ELF-1 (cell line): ENCODE measurements around the gene VAMP7.
"Not testable (repeated sequence)": the region's sequence is repeated elsewhere in the genome, so short reads cannot be mapped to it uniquely, and the experiment has no call there.

Experiments
- DNase-seq: peaks from one replicate; pipeline ENCODE4 v3.0.0-alpha.2; 2016; ENCODE audit warnings: low read depth, low spot score

VAMP7 gene, protein sequence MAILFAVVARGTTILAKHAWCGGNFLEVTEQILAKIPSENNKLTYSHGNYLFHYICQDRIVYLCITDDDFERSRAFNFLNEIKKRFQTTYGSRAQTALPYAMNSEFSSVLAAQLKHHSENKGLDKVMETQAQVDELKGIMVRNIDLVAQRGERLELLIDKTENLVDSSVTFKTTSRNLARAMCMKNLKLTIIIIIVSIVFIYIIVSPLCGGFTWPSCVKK

DNA sequence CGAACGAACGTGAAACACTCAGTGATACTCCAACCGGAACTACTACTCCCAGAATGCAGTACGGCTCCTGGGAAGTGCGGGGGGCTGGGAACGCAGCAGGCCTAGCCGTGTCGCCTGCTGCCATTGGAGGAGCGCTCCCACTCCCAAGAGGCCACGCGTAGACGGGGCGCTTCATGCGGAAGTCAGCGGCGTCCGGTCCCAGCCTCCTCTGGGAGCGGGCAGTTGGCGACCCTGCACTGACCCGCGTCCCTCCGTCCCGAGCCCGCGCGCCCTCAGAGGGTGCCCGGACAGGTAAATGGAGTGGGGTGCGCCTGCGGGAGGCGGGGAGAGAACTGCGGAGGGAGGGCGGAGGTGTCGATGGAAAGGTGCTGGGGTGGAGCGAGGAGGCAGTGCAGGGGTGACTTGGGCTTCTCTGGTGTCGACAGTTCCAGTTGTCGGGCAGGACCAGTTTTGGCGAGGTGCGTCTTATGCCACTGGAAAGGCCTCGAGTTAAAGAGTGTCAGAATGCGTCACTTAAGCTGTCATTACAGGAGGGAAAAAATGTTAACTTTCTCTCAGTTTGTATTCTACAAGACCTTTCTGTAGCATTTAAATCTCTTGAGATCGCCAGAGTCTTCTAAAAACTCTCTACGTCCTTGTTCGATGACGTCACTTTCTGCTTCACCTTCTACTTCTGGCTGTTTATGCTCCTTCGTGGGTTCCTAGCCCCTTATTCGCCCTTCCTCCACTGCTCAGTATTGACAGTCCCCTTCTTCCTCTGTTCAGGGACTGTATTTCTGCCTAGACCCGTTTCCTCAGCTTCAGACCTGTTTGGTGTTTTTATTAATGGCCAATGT is at the start of gene VAMP7:
TSS of gene VAMP7 (plus strand) at position 188 of the 836 bp plus-strand sequence. CDS start 8,122 bp downstream, outside the sequence.
- DNase-seq, result peak; percentile 96

- DNase-seq, result no peak
Measured at GRCh38 chrX:155841232-155841631, 39.9 kb upstream of the VAMP7 start.

DNA sequence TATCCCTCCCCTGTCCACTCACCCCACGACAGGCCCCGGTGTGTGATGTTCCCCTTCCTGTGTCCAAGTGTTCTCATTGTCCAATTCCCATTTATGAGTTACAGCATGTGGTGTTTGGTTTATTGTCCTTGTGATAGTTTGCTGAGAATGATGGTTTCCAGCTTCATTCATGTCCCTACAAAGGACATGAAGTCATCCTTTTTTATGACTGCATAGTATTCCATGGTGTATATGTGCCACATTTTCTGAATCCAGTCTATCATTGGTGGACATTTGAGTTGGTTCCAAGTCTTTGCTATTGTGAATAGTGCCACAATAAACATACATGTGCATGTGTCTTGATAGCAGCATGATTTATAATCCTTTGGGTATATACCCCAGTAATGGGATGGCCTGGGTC is 29.4 kb upstream of the VAMP7 start:
- not testable (repeated sequence) for DNase-seq

DNA sequence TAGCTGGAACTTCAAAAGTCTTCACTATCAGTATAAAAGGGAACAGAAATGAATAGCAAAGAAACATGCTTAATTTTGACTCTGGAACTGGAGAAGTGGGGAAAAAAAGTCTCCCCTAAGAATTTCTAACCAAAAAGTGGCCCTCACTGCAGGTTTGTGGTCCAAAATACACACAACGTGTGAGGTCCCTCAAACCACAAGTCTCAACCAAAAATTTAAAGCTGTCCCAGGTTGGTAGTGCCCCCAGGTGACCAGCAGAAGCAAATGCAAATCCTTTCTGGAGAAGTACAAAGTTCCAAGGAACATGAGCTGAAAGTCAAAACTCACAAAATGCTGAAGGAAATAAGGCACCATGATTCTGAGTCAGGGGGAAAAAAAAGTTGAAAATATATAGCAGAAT is 23.6 kb upstream of the VAMP7 start:
- DNase-seq, result peak; percentile 18

DNA sequence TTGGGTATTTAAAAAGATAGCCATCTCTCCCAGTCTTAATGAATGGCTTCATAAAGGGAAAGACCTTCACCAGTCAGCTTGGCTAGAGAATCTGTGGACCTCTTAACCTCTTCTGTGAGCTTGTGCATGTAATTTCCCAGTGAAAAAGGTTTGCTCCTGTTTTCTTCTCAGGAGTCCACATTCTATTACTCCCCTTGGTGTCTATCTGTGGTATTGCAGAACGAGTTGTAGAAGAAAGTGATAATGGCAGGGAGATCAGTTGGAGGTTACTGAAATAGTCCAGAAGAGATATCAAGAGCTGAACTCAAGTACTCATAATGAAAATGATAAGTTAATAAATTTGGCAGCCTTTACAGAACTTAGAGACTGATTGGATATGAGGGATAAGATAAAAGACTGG is 16.5 kb upstream of the VAMP7 start:
- no peak for DNase-seq

DNA sequence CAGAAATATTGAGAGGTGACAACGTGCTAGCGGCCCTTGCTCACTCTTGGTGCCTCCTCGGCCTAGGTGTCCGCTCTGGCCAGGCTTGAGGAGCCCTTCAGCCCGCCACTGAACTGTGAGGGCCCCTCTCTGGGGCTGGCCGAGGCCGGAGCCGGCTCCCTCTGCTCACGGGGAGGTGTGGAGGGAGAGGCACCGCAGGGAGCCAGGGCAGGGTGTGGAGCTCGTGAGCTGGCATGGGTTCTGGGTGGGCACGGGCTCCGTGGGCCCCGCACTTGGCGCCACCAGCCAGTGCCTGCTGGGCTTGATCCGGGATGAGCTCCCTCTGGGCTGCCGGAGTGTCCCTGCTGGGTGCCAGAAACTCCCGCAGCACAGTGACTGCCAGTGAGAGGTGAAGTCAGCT is 16.0 kb upstream of the VAMP7 start:
- DNase-seq, result no peak

DNA sequence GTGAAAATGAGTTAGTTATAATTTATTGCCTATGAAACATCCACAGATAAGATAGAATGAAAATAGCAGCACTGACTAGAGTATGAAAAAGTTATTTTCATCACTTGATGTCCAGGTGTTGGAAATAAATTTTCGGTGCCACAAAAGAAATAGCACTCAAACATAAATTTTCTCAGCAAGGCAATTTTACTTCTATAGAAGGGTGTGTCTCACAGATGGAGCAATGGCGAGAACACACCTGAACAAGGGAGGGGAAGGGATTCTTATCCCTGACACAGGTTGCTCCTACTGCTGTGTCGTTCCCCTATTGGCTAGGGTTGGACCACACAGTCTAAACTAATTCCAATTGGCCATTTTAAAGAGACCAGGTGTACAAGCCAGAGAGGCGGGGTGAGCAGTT is 13.3 kb upstream of the VAMP7 start:
- no peak for DNase-seq

DNA sequence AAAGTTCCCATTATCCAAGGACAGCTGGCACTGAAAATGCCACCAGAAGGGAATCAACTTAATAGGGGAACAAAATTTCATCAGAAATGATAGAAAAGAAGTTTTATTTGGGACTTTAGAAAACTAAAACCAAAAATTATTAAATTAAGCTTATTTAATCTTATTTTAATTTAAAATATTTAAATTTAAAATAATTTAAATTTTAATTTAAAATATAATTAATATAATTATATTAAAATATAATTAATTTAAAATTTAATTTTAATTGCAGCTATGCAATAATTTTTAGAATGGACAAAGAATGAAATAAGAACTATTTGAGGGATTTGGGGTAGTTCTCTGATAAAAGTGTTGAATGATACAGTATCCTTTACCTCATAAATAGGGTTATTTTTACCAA is 10.2 kb upstream of the VAMP7 start:
- DNase-seq, result no peak

- DNase-seq, result no peak
Measured at GRCh38 chrX:155871934-155872333, 9.2 kb upstream of the VAMP7 start.

DNA sequence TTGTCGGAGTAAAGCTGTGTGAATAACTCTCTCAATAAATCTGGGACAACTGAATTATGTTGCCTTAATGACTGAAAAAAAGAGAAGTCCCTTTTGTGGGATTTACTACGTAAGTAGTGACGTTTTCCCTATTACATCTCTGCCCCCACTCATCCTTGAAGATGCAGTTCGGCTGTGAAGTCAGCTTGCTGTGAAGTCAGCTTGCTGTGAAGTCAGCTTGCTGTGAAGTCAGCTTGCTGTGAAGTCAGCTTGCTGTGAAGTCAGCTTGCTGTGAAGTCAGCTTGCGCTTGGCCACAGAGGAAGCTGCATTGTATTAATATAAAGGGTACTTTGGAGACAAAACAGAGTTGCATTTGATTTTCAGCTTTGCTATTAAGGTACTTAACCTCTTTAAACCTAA is 8.0 kb upstream of the VAMP7 start:
- DNase-seq, result no peak

DNA sequence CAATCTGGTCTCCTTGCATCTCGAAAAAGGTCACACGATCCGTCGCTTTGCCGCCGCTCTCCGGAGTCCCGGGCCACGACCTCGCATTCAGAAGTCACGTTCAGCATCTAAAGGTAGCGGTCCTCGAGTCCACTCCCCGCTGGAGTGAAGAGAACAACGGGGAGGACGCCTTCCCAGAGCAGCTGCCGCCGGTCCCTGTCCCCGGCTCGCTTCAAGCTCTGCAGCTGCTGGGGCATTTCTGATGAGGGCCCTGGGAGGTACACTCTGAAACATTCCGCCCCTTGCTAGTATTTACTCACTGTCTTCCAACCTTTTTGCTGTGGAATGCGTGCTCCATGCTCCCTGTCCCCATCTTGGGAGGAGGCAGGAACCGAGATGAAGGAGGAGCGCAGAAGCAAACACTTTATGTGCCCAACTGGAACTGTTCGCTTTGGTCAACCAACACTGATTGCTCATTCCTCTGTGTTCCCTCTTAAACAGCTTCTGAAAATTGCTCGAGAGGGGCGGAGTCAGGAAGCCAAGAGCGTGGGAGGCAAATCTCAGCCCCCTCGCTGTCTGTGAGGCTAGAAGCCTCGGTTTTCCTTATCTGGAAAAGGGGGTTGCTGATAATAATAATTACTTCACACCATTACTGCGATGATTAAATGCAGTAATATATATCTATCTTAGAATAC is 6.4 kb upstream of the VAMP7 start:
- peak; percentile 44 for DNase-seq

- no peak for DNase-seq
Measured at GRCh38 chrX:155876704-155877103, 4.4 kb upstream of the VAMP7 start.

DNA sequence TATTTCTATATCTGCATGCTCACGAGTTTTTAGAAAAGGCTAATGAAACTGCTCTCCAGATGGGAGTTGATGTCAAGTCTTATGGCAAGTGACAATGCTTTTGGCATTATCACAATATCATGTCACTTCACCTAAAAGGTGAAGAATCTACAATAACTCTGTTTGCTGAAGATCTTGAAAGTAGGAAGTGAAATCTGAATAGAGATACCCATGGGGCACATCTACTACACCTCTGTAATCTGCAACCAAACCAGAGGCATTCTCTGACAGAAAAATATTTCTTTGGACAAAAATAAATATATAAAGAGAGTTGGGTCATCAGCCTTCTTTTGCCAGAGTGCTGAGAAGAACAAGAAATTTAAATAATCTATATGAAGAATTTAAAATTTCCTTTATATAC is 3.9 kb upstream of the VAMP7 start:
- DNase-seq, result no peak

DNA sequence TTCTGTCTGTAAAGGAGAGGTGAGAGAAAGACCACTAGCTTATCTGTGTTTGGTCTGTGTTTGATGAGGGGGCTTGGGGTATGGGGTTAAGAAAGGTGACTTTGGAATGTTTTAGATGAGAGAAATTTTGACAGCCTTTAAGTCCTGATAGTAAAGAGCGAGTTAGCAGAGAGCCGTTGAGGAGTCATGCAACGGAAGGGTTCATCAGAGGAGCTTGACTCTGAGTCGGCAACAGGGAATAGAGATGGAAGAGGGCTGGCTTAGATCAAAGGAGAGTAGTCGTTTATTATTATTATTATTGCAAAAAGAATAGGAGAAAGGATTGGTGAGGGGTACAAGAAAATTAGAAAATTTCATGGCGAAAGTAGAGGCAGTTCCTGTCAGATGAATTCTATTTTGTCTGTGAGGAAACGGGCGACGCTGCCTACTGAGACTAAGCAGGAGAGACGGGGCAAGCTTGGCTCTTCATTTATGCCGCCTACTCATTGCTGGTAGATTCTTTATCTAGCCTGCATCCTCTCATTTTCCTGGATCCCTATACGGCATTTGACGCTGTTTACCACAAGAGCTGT is 473 bp upstream of the VAMP7 start:
- no peak for DNase-seq

- no peak for DNase-seq
Measured at GRCh38 chrX:155886409-155886808, 5.3 kb downstream of the VAMP7 start.

DNA sequence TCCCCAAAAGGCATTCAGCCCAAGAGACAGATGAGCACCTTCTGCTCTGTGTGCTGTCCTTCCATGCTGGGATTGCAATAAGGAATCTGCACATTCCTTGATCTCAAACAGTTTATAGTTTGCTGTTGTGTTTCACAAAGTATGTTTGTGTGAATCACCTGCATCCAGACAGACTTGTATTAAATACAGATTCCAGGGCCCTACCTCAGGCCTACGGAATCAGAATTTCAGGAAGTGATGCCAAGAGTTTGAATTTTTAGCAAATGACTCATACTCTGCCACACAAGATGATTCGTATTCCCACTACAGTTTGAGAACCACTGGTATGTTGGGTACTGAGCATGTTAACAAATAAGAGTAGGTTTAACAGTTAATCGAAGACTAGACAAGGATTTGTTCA is 7.0 kb downstream of the VAMP7 start:
- no peak for DNase-seq

GRCh38 chrX:155889328-155889727 is 8.2 kb downstream of the VAMP7 start:
- no peak for DNase-seq

DNA sequence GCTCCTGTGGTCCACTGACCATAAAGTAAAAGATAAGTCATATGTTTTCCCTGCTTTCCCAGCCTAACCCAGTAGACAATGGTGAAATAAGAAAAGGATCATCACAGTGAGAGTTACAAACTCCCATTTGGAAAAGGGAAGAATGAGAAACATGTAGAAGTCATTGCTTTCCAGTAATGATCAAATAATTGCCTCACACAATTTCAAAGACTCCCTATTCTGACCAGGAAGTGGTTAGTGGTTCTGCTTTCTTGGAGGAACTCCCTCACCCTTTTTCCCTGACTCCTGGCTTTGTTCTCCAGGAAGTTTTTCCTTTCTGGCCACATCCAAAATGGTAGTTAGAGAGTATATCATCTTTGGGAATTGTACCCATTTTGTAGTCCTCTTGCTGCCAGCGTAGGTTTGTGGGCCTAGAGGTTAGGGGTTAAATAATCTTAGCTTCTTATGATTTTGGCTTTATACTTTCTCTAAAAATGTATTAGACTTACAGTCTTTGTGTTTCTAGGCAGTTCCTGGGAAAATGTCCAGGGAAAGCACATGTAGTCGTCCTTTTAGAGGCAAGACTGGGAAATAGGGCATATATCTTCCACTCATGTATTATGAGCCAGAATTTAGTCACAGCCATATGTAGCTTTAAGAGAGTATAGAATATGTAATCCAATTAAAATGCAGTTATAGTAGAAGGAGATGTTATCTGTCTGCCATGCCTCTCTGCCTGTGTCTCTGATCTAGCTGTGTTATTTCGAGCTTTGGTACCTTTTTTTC is 10.5 kb downstream of the VAMP7 start:
- no peak for DNase-seq

DNA sequence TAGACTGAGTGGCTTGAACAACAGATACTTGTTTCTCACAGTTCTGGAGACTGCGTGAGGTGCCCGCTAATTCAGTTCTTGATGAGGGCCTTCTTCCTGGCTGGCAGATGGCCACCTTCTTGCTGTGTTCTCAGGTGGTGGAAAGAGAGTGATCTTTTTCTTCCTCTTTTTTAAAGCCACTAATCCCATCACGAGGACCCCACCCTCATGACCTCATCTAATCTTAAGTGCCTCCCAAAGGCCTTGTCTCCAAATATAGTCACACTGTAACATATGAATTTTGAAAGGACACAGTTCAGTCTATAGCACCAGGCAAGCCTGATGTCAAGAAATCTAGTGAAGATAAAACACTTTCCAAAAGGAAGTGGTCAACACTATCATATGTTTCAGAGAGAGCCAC is 12.4 kb downstream of the VAMP7 start:
- DNase-seq, result no peak

DNA sequence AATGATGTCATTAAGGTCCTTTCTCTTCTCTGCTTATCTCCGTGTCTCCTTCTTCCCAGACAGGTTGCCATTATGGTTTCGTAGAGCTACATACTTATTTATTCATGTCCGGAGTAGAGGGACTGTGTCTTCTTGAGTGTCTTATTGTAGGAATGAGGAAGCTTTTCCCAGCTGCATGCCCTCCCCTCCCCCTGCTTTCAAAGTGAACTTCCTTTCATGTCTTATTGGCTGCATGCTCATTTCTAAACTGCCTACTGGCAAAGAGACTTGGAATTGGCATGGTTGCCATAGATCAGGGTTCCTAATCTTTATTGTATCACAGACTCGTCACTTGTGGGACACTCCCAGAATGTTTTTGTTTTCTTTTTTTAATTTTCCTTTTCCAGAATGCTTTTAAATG is 15.4 kb downstream of the VAMP7 start:
- DNase-seq, result no peak

GRCh38 chrX:155899366-155899765 is 18.2 kb downstream of the VAMP7 start:
- DNase-seq, result no peak

GRCh38 chrX:155900765-155901164 is 19.6 kb downstream of the VAMP7 start:
- no peak for DNase-seq
